HepG2 (cell line): ENCODE measurements around the gene TECTA. TPM values are rescaled to one million over a fixed set of nuclear protein-coding genes. Genes with fewer than 3 reads are reported as not detected.
A peak's percentile ranks its signal among the peaks of the same experiment; 100 is the strongest.

Experiments
- ATAC-seq: fragments of 200-7000 bp; cut with Tn5 transposase; 3 replicates; pipeline ENCODE4 v1.9.1; 2020; ENCODE audit warnings: mild to moderate bottlenecking, moderate library complexity
- BruUV-seq: library from RNA; stranded (reverse); fragments of 400-500 nt; replicated peaks from 2 replicates; lab custom pipeline; 2021; lab: Mats Ljungman, UMichigan
- CTCF ChIA-PET: fragments of 300-600 bp; formaldehyde crosslinking; extraction: SDS; loops from one replicate; lab custom pipeline; 2021; ENCODE audit warnings: low total read pairs, inconsistent platforms, low intra/inter-chr PET ratio; lab: Yijun Ruan, JAX
- POLR2A ChIA-PET: fragments of 350-600 bp; sonication (Branson Sonifier 250); formaldehyde crosslinking; loops from one replicate; lab custom pipeline; 2020; ENCODE audit warnings: antibody characterized with exemption, inconsistent platforms; lab: Yijun Ruan, JAX
- DNase-seq: peaks from one replicate; pipeline ENCODE4 v3.0.0-alpha.2; 2015; ENCODE audit warnings: low spot score
- FAIRE-seq: peaks from 3 replicates; lab custom pipeline; 2011; peaks lifted over from hg19 to GRCh38; lab: Jason Lieb, UNC
- H2AFZ ChIP-seq: one replicate; pipeline ENCODE4 v1.6.1; 2011; ENCODE audit warnings: low read length, inconsistent platforms
- H3K27ac ChIP-seq: fragments of 300-600 bp; 3 replicates; pipeline ENCODE4 v1.8.0; 2011; ENCODE audit warnings: mixed run types, mild to moderate bottlenecking, mixed read lengths, low read length, inconsistent platforms; ENCODE audit not compliant: insufficient read depth; ENCODE audit errors: extremely low read length
- H3K27me3 ChIP-seq, 2 experiments: fragments of 200-600 bp in 1 of 2; 2 replicates in 1 of 2; 3 replicates in 1 of 2; pipeline versions ENCODE4 v1.6.0 to v1.8.0; 2011; ENCODE audit warnings: low read length in 2 of 2, mild to moderate bottlenecking in 2 of 2, moderate library complexity in 2 of 2, inconsistent platforms in 1 of 2; ENCODE audit not compliant: insufficient read depth in 2 of 2, control insufficient read depth in 1 of 2
- H3K36me3 ChIP-seq, 2 experiments: fragments of 200-600 bp in 1 of 2; replicated peaks in 1 of 2; 2 replicates in 1 of 2; 3 replicates in 1 of 2; pipeline versions ENCODE4 v1.5.1 to v1.8.0; 2011; ENCODE audit warnings: low read length in 2 of 2, inconsistent platforms in 1 of 2; ENCODE audit not compliant: insufficient read depth in 2 of 2, control insufficient read depth in 1 of 2
- H3K4me1 ChIP-seq: 2 replicates; pipeline ENCODE4 v1.5.1; 2012; ENCODE audit warnings: low read length, inconsistent platforms; ENCODE audit not compliant: insufficient read depth
- H3K4me2 ChIP-seq: 2 replicates; pipeline ENCODE4 v1.6.0; 2011; ENCODE audit warnings: low read depth, low read length, inconsistent platforms
- H3K4me3 ChIP-seq, 3 experiments: fragments of 200-600 bp in 1 of 3; sonication (generic), shearing (Covaris generic) in 1 of 3; replicated peaks in 1 of 3; 2 replicates each; pipeline ENCODE4 v1.5.1; 2011 to 2016; ENCODE audit warnings: low read length in 3 of 3, inconsistent platforms in 2 of 3, low read depth in 2 of 3, mild to moderate bottlenecking in 2 of 3, control low read depth in 1 of 3, mixed read lengths in 1 of 3; ENCODE audit not compliant: insufficient read depth in 1 of 3
- H3K79me2 ChIP-seq: one replicate; pipeline ENCODE4 v1.6.1; 2011; ENCODE audit warnings: low read length, inconsistent platforms; ENCODE audit not compliant: insufficient read depth
- H3K9ac ChIP-seq: 2 replicates; pipeline ENCODE4 v1.6.0; 2011; ENCODE audit warnings: mild to moderate bottlenecking, low read depth, low read length, inconsistent platforms; ENCODE audit not compliant: insufficient read depth
- H3K9me3 ChIP-seq: 2 replicates; pipeline ENCODE4 v1.5.1; 2012; ENCODE audit warnings: mild to moderate bottlenecking, low read length
- H4K20me1 ChIP-seq: 2 replicates; pipeline ENCODE4 v1.6.0; 2011; ENCODE audit warnings: inconsistent platforms, mild to moderate bottlenecking, low read length, moderate library complexity; ENCODE audit not compliant: insufficient read depth
- DNMT3B ChIP-seq: conservative IDR thresholded peaks from 2 replicates; pipeline ENCODE4 v1.6.1; 2016; ENCODE audit warnings: missing biosample characterization, control low read depth
- POLR2A ChIP-seq, 2 experiments: IDR thresholded peaks; 2 replicates each; pipeline ENCODE4 v1.6.1; 2011; ENCODE audit warnings: low read depth in 2 of 2, low read length in 2 of 2, mild to moderate bottlenecking in 1 of 2, moderate library complexity in 1 of 2; ENCODE audit not compliant: insufficient read depth in 1 of 2
- ZNF546 ChIP-seq: sonication (generic); formaldehyde crosslinking; conservative IDR thresholded peaks from 2 replicates; pipeline ENCODE4 v1.8.1; 2023; ENCODE audit warnings: mild to moderate bottlenecking, missing genetic modification reagents
- ZNF572 ChIP-seq: sonication (generic); formaldehyde crosslinking; IDR thresholded peaks from 2 replicates; pipeline ENCODE4 v1.5.1; 2020; ENCODE audit warnings: mild to moderate bottlenecking, missing genetic modification reagents
- ZNF883 ChIP-seq: sonication (generic); formaldehyde crosslinking; IDR thresholded peaks from 2 replicates; pipeline ENCODE4 v1.5.1; 2020; ENCODE audit warnings: mild to moderate bottlenecking, missing genetic modification reagents; ENCODE audit errors: not compliant biosample characterization
- WGBS: methylation state at CpG from one replicate; pipeline ENCODE4 v1.1.6; 2017; ENCODE audit warnings: low lambda C conversion rate; 5-methylcytosine and 5-hydroxymethylcytosine counted together
- in situ Hi-C: cut with HindIII; loops from 2 replicates; pipeline ENCODE4 v1.10.0; 2017; ENCODE audit warnings: low pct_unique_long_range_greater_than_20kb; ENCODE audit not compliant: extremely low pct_ligation_motif_present
- intact Hi-C: fragments of 100-400 bp; cut with micrococcal nuclease; formaldehyde crosslinking; loops from one replicate; pipeline ENCODE4 v1.10.0; 2022; ENCODE audit not compliant: unreplicated experiment
- polyA plus RNA-seq, 8 experiments: library from polyadenylated mRNA; depleted of rRNA in 3 of 8; stranded (reverse) in 7 of 8; unstranded in 1 of 8; fragments of >200 nt; fragmentation: Illumina TruSeq in 4 of 8; extraction: Trizol in 4 of 8; gene quantifications; 2 replicates each; pipeline versions ENCODE4 v1.2.1 to v1.2.3, GENCODE V29; 2011 to 2016; ENCODE audit warnings: low read depth in 4 of 8, missing spikeins in 1 of 8, mixed read lengths in 1 of 8; ENCODE audit not compliant: insufficient read depth in 1 of 8
- total RNA-seq, 5 experiments: library from RNA; depleted of rRNA; stranded (reverse); fragments of >200 nt; fragmentation: Illumina TruSeq; extraction: Trizol; gene quantifications; 2 replicates each; pipeline ENCODE4 v1.2.3, GENCODE V29; 2016; ENCODE audit warnings: low read depth in 1 of 5
- TF ChIP-seq, protein P1 (sequence below): sonication (generic); formaldehyde crosslinking; conservative IDR thresholded peaks from 2 replicates; pipeline ENCODE4 v1.8.1; 2023; ENCODE audit warnings: missing genetic modification reagents
- TF ChIP-seq, protein P2 (sequence below): sonication (generic); formaldehyde crosslinking; IDR thresholded peaks from 2 replicates; pipeline ENCODE4 v1.4.0; 2020; ENCODE audit warnings: missing genetic modification reagents
- TF ChIP-seq, protein P3 (sequence below): sonication (generic); formaldehyde crosslinking; IDR thresholded peaks from 2 replicates; pipeline ENCODE4 v1.4.0; 2020; ENCODE audit warnings: missing genetic modification reagents

Gene TECTA
- total and polyA plus RNA-seq, 2 of the 13 experiments (the other 11 are each of a cell fraction or from before 2014, with no cell fraction given) = 0.04 to 0.17 TPM

DNA sequence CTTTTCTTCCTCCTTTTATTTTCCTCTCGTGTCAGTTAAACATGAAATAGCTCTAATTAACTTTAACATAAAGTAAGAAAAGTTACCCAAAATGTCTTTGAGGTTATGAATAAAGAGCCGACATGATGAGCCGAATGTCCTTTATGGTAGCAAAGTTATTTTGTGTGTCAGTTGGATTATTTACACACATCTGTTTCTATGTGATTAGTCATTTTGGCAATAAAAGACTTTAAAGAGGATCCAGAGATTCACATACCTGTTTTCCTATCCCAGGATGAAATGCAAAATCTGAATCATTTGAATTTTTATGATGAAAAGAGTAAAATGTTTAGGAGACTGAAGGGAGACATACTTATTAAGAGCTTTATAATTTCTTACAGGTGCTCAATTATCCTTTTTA, 34.0 kb upstream of the TECTA start:
- H3K27me3 ChIP-seq = no peaks in the 10 kb centered on the region
- H3K9ac ChIP-seq = no peak overlapping the region
- peak overlapping the region; percentile 51 for H3K4me2 ChIP-seq
- in situ Hi-C loops = no loop called here
- ChIA-PET CTCF (no interaction called here), POLR2A (interaction anchor here (1.2 to 2.6 kb wide), 4 partner anchors 15 to 226 kb away, joined by 4 to 15 read pairs (median 6); partner anchors contain the start of genes SC5D and TBCEL)
- intact Hi-C loops = no loop called here
- no peaks in the 10 kb centered on the region for H3K36me3 ChIP-seq
- TF ChIP-seq, protein P1, sequence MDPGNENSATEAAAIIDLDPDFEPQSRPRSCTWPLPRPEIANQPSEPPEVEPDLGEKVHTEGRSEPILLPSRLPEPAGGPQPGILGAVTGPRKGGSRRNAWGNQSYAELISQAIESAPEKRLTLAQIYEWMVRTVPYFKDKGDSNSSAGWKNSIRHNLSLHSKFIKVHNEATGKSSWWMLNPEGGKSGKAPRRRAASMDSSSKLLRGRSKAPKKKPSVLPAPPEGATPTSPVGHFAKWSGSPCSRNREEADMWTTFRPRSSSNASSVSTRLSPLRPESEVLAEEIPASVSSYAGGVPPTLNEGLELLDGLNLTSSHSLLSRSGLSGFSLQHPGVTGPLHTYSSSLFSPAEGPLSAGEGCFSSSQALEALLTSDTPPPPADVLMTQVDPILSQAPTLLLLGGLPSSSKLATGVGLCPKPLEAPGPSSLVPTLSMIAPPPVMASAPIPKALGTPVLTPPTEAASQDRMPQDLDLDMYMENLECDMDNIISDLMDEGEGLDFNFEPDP (CRISPR knock-in tag) = no peak
- TF ChIP-seq ZNF546 = no peak
- TF ChIP-seq DNMT3B (CRISPR knock-in tag) = no peak
- no peak for TF ChIP-seq ZNF883 (CRISPR knock-in tag)
- no peak for TF ChIP-seq ZNF572 (CRISPR knock-in tag)
- TF ChIP-seq POLR2A (IDR thresholded peaks at IDR 0.05; ENCODE audit: insufficient read depth in 1 of 2, low read depth in 2 of 2, low read length in 2 of 2) = no peak
- TF ChIP-seq, protein P2, sequence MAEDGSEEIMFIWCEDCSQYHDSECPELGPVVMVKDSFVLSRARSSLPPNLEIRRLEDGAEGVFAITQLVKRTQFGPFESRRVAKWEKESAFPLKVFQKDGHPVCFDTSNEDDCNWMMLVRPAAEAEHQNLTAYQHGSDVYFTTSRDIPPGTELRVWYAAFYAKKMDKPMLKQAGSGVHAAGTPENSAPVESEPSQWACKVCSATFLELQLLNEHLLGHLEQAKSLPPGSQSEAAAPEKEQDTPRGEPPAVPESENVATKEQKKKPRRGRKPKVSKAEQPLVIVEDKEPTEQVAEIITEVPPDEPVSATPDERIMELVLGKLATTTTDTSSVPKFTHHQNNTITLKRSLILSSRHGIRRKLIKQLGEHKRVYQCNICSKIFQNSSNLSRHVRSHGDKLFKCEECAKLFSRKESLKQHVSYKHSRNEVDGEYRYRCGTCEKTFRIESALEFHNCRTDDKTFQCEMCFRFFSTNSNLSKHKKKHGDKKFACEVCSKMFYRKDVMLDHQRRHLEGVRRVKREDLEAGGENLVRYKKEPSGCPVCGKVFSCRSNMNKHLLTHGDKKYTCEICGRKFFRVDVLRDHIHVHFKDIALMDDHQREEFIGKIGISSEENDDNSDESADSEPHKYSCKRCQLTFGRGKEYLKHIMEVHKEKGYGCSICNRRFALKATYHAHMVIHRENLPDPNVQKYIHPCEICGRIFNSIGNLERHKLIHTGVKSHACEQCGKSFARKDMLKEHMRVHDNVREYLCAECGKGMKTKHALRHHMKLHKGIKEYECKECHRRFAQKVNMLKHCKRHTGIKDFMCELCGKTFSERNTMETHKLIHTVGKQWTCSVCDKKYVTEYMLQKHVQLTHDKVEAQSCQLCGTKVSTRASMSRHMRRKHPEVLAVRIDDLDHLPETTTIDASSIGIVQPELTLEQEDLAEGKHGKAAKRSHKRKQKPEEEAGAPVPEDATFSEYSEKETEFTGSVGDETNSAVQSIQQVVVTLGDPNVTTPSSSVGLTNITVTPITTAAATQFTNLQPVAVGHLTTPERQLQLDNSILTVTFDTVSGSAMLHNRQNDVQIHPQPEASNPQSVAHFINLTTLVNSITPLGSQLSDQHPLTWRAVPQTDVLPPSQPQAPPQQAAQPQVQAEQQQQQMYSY (CRISPR knock-in tag) = no peak
- TF ChIP-seq, protein P3, sequence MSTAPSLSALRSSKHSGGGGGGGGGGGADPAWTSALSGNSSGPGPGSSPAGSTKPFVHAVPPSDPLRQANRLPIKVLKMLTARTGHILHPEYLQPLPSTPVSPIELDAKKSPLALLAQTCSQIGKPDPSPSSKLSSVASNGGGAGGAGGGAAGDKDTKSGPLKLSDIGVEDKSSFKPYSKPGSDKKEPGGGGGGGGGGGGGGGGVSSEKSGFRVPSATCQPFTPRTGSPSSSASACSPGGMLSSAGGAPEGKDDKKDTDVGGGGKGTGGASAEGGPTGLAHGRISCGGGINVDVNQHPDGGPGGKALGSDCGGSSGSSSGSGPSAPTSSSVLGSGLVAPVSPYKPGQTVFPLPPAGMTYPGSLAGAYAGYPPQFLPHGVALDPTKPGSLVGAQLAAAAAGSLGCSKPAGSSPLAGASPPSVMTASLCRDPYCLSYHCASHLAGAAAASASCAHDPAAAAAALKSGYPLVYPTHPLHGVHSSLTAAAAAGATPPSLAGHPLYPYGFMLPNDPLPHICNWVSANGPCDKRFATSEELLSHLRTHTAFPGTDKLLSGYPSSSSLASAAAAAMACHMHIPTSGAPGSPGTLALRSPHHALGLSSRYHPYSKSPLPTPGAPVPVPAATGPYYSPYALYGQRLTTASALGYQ (CRISPR knock-in tag) = no peak
- H3K27ac ChIP-seq = peak overlapping the region; percentile 98
- no peaks in the 10 kb centered on the region for H3K79me2 ChIP-seq
- ATAC-seq (no peak), DNase-seq (no peak), FAIRE-seq (no peak)
- H4K20me1 ChIP-seq = no peaks in the 10 kb centered on the region
- TSS peak; percentile 76 for BruUV-seq
- H3K4me1 ChIP-seq = peaks cover 59% of the 10 kb centered on the region
- H3K4me3 ChIP-seq = no peak overlapping the region; a peak in 1 of 6 replicates
- 70% methylated on average over 3 of the region's 3 CpGs for WGBS
- H2AFZ ChIP-seq = no peak overlapping the region
- no peaks in the 10 kb centered on the region for H3K9me3 ChIP-seq
